ENCODE results near the gene RNF208. TPM values are rescaled to one million over a fixed set of nuclear protein-coding genes. Genes with fewer than 3 reads are reported as not detected.
A peak's percentile ranks its signal among the peaks of the same experiment; 100 is the strongest.

Gene RNF208
- total and polyA plus RNA-seq, 10 of the 15 experiments (the other 5 are each of a cell fraction or from before 2014, with no cell fraction given): 0.06 to 10.7 (median 0.77) TPM

- TF ChIP-seq POLR2A (IDR thresholded peaks at IDR 0.05; ENCODE audit: low read depth, low read length) (peak; percentile 38; the same call in 1 of the 2 replicates), EZH2 (IDR thresholded peaks at IDR 0.05; ENCODE audit: borderline replicate concordance, control insufficient read depth, low read depth, low read length) (no peak)
- ChIA-PET SMC1A (ENCODE audit: uncharacterized antibody, unreplicated experiment) (no interaction called here), POLR2A (interaction anchor here (0.6 kb wide), 1 partner anchor 70 kb away, joined by 3 read pairs; no protein-coding TSS in a partner anchor), RAD21 (ENCODE audit: unreplicated experiment) (no interaction called here), CTCF (interaction anchor here (0.9 kb wide), 1 partner anchor 68 kb away, joined by 5 read pairs; no protein-coding TSS in a partner anchor)
- no peak overlapping the region for H2AFZ ChIP-seq (ENCODE audit: control insufficient read depth, low read depth, low read length)
- H3K9ac ChIP-seq (ENCODE audit: control insufficient read depth, insufficient read depth, low read length): no peak overlapping the region
- no peak overlapping the region for H3K4me3 ChIP-seq
- WGBS (ENCODE audit: insufficient coverage, insufficient replicate concordance, low lambda C conversion rate, missing lambda C conversion rate): 67% methylated on average over 3 of the region's 3 CpGs
- no peaks in the 10 kb centered on the region for H3K27me3 ChIP-seq (replicated peaks in 1 of 2; ENCODE audit: control insufficient read depth in 2 of 2, insufficient read depth in 2 of 2, low read length in 1 of 2)
- H3K27ac ChIP-seq (ENCODE audit: control insufficient read depth, insufficient read depth): no peak overlapping the region
- FAIRE-seq: no peak
- in situ Hi-C loops (cut with MboI) (no loop called here), intact Hi-C loops (cut with micrococcal nuclease; ENCODE audit: unreplicated experiment) (no loop called here)
- peaks cover 0 to 7% of the 10 kb centered on the region in 2 experiments; a peak in 3 of 4 replicates for H3K36me3 ChIP-seq (ENCODE audit: control insufficient read depth in 2 of 2, insufficient read depth in 2 of 2, low read length in 1 of 2)
- BruUV-seq (replicated peaks): no TSS peak
- H4K20me1 ChIP-seq (ENCODE audit: control insufficient read depth, insufficient read depth): peaks cover 7% of the 10 kb centered on the region; the same call in 1 of the 2 replicates
- ATAC-seq: no peak
- H3K9me3 ChIP-seq (replicated peaks; ENCODE audit: control insufficient read depth, insufficient read depth, low read length): no peaks in the 10 kb centered on the region
- peaks cover 22% of the 10 kb centered on the region for H3K4me1 ChIP-seq (ENCODE audit: control insufficient read depth, insufficient read depth, low read length)
- H3K79me2 ChIP-seq (ENCODE audit: control insufficient read depth, insufficient read depth, low read length): peaks cover 33% of the 10 kb centered on the region
- DNase-seq (ENCODE audit: low read depth, low spot score): no peak
- no peak overlapping the region for H3K4me2 ChIP-seq (ENCODE audit: control insufficient read depth, insufficient read depth)
Measured at GRCh38 chr9:137191245-137191644, 30.8 kb downstream of the RNF208 start.

DNA sequence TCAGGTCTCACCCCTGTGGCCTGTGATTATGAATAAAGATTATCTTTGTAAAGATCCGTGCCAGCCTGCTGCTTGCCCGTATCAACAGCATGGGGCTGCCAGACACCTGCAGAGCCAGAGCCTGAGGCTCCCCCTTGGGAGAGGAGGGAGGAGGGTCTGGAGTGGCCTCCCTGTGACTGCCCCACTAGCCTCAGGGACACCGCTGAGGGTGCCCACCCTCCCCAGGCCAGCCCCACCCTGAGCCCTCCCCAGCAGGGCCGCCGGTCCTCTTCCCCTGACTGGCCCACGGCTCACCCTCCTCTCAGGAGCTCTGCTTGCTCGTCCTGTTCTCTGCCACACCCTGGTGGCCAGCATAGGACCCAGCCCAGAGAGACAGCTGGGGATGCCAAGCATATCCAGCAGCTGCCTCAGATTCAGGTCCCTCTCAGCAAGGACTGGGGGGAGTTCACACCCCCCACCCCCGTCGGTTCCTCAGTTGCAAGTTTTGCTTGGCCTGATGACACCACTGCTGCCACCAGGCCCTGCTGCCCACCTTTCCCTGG lies 31.7 kb downstream of the RNF208 start:
- POLR2A ChIA-PET: interaction anchor here (1.8 to 4.6 kb wide), 4 partner anchors 11 to 47 kb away, joined by 7 to 22 read pairs (median 9); partner anchors contain the start of genes CYSRT1, RNF208 and TPRN
- H2AFZ ChIP-seq (ENCODE audit: control insufficient read depth, low read depth, low read length): no peak overlapping the region
- H3K27me3 ChIP-seq (replicated peaks in 1 of 2; ENCODE audit: control insufficient read depth in 2 of 2, insufficient read depth in 2 of 2, low read length in 1 of 2): no peaks in the 10 kb centered on the region
- SMC1A ChIA-PET (ENCODE audit: uncharacterized antibody, unreplicated experiment): interaction anchor here (1.2 to 2.2 kb wide), 3 partner anchors 8 to 62 kb away, joined by 3 to 9 read pairs (median 7); no protein-coding TSS in a partner anchor
- H3K9me3 ChIP-seq (replicated peaks; ENCODE audit: control insufficient read depth, insufficient read depth, low read length): no peaks in the 10 kb centered on the region
- peaks cover 0 to 7% of the 10 kb centered on the region in 2 experiments; a peak in 3 of 4 replicates for H3K36me3 ChIP-seq (ENCODE audit: control insufficient read depth in 2 of 2, insufficient read depth in 2 of 2, low read length in 1 of 2)
- peaks cover 35% of the 10 kb centered on the region for H3K79me2 ChIP-seq (ENCODE audit: control insufficient read depth, insufficient read depth, low read length)
- RAD21 ChIA-PET (ENCODE audit: unreplicated experiment): interaction anchor here (0.6 to 1.1 kb wide), 2 partner anchors 33 to 76 kb away, joined by 3 read pairs; partner anchors contain the start of gene DPP7
- H3K4me1 ChIP-seq (ENCODE audit: control insufficient read depth, insufficient read depth, low read length): peaks cover 22% of the 10 kb centered on the region
- FAIRE-seq (no peak), ATAC-seq (no peak), DNase-seq (ENCODE audit: low read depth, low spot score) (no peak)
- no peak overlapping the region for H3K27ac ChIP-seq (ENCODE audit: control insufficient read depth, insufficient read depth)
- peaks cover 7% of the 10 kb centered on the region; the same call in 1 of the 2 replicates for H4K20me1 ChIP-seq (ENCODE audit: control insufficient read depth, insufficient read depth)
- in situ Hi-C loops (cut with MboI): no loop called here
- no peak for TF ChIP-seq ZSCAN29 (IDR thresholded peaks at IDR 0.05)
- peak in 1 of 3 experiments; percentile 7; a peak in 1 of 6 replicates for TF ChIP-seq CTCF (IDR thresholded peaks at IDR 0.05 in 2 of 3, conservative IDR thresholded peaks at IDR 0.05 in 1 of 3; ENCODE audit: control insufficient read depth in 2 of 3, extremely low read depth in 1 of 3, insufficient read depth in 1 of 3, low read depth in 3 of 3, low read length in 3 of 3)
- TF ChIP-seq MXI1 (IDR thresholded peaks at IDR 0.05; ENCODE audit: low read depth, low read length): no peak
- no peak for TF ChIP-seq HDGF (IDR thresholded peaks at IDR 0.05)
- no peak for TF ChIP-seq EZH2 (IDR thresholded peaks at IDR 0.05; ENCODE audit: borderline replicate concordance, control insufficient read depth, low read depth, low read length)
- no peak overlapping the region for H3K9ac ChIP-seq (ENCODE audit: control insufficient read depth, insufficient read depth, low read length)
- H3K4me2 ChIP-seq (ENCODE audit: control insufficient read depth, insufficient read depth): peak overlapping the region; percentile 93; the same call in 1 of the 2 replicates
- BruUV-seq (replicated peaks): no TSS peak
- CTCF ChIA-PET: interaction anchor here (0.6 to 2.7 kb wide), 7 partner anchors 14 to 123 kb away, joined by 3 to 21 read pairs (median 7); partner anchors contain the start of gene RNF224
- WGBS (ENCODE audit: insufficient coverage, insufficient replicate concordance, low lambda C conversion rate, missing lambda C conversion rate): 83% methylated on average over 6 of the region's 9 CpGs
- intact Hi-C loops (cut with micrococcal nuclease; ENCODE audit: unreplicated experiment): no loop called here
- 0 out of 2 replicates have a peak overlapping the region, but pooled peaks have one; percentile 99 for H3K4me3 ChIP-seq
